Hippocampal formation (tissue), 2 donors: ENCODE results near the gene CNDP1.
"Not testable (repeated sequence)": the region's sequence is repeated elsewhere in the genome, so short reads cannot be mapped to it uniquely, and the experiment has no call there.

ENCODE experiments used
- DNase-seq, 2 donors: peaks; one replicate each; lab custom pipeline; 2025; lab: John Stamatoyannopoulos, UW

Gene CNDP1

GRCh38 chr18:74546007-74546406 lies 11.7 kb downstream of the CNDP1 start:
- no peak for DNase-seq

- no peak for DNase-seq
These were observed 12.6 kb downstream of the CNDP1 start for GRCh38 chr18:74546751-74547530.

DNA sequence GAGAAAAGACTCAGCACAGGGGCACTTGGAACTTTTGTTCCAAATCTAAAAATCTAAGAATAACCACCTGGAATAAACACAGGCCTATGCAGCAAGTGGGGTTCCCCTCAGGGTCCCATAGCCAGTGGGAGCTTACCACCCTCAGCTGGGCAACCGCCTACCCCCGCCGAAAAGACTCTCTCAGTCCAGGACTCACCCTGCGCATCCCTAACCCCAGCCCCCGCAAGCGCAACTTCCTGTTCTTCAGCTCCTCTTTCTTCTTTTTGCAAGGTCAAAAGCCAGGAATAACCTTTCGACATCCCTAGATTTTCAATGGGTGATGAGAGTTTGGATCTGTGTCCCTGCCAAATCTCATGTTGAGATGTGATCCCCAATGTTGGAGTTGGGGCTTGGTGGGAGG lies 13.6 kb downstream of the CNDP1 start:
- no peak for DNase-seq

DNA sequence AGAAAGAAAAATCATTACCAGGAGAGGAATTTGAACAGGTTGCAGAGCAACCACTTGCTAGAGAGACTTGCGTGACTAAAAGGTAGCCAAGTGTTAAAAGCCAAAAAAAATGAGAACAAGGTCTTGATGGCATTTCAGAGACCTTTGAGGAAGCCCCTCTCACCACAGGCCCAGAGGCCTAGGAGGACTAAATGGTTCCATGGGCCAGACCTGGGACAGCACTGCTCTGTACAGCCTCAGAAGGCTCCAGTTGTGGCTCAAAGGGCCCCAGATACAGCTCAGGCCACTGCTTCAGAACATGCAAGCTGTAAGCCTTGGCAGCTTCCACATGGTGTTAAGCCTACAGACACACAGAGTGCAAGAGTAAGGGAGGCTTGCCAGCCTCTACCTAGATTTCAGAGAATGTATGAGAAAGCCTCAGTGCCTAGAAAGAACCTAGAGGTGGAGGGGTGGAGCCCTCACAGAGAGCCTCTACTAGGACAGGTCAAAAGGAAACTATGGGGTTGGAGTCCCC lies 15.3 kb downstream of the CNDP1 start:
- DNase-seq, result no peak

DNA sequence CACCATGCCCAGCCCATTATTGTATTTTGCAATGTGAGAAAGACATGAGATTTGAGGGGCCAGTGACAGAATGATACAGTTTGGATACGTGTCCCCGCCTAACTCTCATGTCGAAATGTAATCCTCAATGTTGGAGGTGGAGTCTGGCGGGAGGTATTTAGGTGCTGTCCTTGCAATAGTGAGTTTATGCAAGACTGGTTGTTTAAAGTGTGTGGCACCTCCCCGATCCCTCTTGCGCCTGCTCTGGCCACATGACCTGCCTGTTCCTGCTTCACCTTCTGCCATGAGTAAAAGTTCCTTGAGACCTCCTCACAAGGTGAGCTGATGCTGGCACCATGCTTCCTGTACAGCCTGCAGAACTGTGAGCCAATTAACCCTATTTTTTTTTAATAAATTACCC lies 16.6 kb downstream of the CNDP1 start:
- no peak for DNase-seq

DNA sequence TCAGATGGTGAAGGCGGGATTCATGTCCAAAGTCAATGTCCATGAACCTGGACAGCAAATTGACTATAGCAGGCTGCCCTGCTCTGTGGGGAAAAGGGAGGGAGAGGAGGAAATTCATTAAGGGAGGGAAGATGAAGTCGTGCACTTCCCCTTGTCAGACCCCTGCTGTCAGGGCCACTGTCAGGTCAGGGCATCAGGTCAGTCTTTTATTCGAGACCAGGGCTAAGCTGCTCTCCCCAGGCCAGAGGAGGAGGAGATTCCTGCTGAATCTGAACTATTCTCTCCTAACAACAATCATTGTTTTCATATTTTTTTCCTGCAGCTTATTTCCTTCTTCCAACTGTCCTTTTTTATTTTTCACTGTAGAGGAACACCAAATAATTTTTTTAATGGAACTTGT lies 17.2 kb downstream of the CNDP1 start:
- DNase-seq, result no peak

- peak; percentile 81 to 90 for DNase-seq
These were observed 17.7 kb downstream of the CNDP1 start for GRCh38 chr18:74551936-74552555.

DNA sequence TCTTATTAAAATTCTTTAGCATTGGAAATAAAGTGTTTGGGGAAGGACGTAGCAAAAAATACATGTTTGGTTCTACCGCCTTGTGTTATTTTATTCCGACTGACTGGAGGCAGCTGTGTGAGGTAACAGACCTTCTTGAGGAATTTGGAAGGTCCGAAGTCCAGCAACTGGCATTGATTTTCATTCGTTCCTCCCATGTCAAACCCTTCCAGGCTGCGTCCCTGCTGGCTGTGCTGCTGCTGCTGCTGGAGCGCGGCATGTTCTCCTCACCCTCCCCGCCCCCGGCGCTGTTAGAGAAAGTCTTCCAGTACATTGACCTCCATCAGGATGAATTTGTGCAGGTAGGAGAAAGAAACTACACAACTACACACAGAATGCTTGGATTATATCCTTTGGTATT lies 21.8 kb downstream of the CNDP1 start:
- no peak for DNase-seq

- no peak for DNase-seq
These were observed 23.8 kb downstream of the CNDP1 start for GRCh38 chr18:74558096-74558495.

DNA sequence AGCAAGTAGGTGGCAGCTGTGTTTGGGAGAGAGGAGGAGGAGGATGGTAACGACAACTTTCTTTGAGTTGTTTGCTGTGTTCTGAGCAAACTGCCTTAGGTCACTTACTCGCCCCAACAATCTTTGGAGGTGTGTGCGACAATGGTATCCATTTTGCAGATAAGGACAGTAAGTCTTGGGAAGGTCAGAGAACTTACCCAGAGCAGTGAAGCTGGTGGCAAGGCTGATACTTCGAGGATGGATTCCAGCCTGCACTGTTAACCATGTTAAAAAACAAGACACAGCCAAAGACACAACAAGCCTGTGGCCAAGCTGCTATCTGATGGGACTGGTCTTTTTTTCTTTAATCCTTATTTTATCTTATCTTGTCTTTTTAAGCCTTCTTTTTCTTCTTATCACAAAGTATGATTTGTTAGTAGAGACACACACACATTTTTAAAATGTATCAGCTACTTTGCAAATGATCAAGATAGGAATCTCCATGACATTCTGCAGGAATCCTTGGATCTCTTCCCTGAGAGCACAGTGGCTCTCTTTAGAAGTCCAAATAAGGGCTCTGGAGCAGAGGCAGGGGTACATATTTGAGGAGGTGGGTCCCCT lies 27.9 kb downstream of the CNDP1 start:
- DNase-seq, result no peak

DNA sequence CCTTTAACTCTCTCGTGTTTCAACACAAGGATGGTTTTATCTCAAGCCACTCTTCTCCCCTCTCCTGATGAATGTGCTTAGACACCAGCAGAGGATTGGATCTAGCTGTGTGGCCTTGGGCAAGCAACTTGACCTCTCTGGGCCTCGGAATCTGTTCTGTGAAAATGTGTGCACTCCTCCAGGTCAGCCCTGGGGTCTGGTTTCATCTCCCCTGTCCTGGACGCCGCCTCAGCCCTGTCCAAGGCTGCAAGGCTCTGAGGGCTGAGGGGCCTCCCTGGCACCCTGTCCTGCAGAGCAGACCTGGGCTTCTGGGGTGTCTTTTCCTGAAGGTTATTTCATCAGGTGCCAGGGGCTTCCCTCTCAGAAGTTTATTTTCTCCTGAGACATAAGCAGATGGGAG lies 28.5 kb downstream of the CNDP1 start:
- DNase-seq, result no peak

- DNase-seq, result no peak
These were observed 29.7 kb downstream of the CNDP1 start for GRCh38 chr18:74563999-74564398.

DNA sequence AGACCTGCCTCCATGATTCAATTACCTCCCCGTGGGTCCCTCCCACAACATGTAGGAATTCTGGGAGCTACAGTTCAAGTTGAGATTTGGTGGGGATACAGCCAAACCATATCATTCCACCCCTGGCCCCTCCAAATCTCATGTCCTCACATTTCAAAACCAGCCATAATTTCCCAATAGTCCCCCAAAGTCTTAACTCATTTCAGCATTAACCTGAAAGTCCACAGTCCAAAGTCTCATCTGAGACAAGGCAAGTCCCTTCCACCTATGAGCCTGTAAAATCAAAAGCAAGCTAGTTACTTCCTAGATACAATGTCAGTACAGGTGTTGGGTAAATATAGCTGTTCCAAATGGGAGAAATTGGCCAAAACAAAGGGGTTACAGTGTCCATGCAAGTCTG lies 30.9 kb downstream of the CNDP1 start:
- DNase-seq, result not testable (repeated sequence)

GRCh38 chr18:74565993-74566392 lies 31.7 kb downstream of the CNDP1 start:
- not testable (repeated sequence) for DNase-seq

DNA sequence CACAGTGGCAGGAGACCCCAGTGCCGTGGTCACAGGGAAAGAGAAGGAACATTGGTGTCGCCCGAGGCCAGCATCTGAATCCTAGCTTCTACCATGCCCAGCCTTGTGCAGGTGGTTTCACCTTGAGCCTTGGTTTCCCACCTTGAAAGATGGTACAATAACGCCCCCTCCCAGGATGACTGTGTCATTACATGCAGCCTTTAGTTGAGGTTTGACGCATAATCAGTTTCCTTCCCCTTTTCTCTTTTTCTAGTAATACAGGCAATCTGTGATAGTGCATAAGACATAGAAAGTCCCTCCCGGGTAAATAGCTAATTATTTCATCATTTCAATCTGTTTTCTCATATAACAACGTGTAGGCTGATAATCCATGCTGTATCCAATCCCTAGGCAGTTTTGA lies 33.5 kb downstream of the CNDP1 start:
- no peak for DNase-seq

- DNase-seq, result no peak
These were observed 35.1 kb downstream of the CNDP1 start for GRCh38 chr18:74569401-74569800.

DNA sequence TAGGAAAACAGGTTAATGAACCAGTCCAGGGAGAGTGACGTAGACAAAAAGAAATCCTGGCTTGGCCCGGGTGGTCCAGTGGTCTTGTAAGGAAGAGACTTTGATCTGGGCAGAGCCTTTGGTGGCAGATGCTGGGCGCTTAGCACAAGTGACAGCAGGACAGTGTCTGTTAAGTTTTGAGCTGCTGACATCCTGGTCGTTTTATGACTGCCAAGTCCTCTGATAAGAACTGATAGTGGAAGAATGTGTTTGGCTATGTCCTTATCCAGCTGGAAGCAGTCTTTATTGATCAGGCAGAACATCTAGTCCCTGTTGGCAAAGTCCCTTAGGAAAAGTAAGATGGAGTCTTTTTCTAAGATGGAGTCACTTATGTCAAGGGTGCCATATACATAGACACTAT lies 36.0 kb downstream of the CNDP1 start:
- no peak for DNase-seq

GRCh38 chr18:74571895-74572680 lies 37.8 kb downstream of the CNDP1 start:
- DNase-seq, result no peak

DNA sequence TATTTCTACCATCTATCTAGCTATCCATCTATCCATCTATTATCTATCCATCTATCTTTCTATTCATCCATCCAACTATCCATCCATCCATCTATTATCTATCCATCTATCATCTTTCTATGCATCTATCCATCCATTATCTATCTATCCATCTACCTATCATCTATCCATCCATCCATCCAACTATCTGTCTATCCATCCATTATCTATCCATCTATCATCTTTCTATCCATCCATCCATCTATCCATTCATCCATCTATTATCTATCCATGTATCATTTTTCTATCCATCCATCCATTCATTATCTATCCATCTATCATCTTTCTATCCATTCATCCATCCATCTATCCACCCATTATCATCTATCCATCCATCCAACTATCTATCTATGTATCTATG lies 38.8 kb downstream of the CNDP1 start:
- DNase-seq, result no peak

- DNase-seq, result no peak
These were observed 40.6 kb downstream of the CNDP1 start for GRCh38 chr18:74574916-74575315.

GRCh38 chr18:74577019-74577418 lies 42.7 kb downstream of the CNDP1 start:
- no peak for DNase-seq

- no peak for DNase-seq
These were observed 45.3 kb downstream of the CNDP1 start for GRCh38 chr18:74579496-74580065.
